GM18508 (cell line): ENCODE results near the gene TCF7L2.

Source experiments
- ATAC-seq: cut with Tn5 transposase; IDR thresholded peaks from one replicate; pipeline ENCODE4 v1.9.1; 2021; ENCODE audit warnings: moderate number of reproducible peaks; ENCODE audit not compliant: insufficient read depth, unreplicated experiment

Gene TCF7L2

GRCh38 chr10:113019692-113020474 lies 69.8 kb downstream of the TCF7L2 start:
- no peak for ATAC-seq

DNA sequence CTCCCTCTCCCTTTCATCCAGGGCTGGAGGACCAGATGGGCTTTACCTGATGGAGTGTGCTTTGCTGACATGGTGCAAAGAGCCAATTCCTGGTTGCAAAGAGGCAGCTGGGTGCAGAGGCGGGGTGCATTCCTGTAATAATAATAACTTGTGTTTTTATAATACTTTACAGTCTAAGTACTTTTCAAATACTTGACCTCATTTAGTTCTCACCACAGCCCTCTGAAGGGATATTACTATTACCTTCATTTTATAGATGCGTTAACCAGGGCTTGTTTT lies 70.4 kb downstream of the TCF7L2 start:
- no peak for ATAC-seq

DNA sequence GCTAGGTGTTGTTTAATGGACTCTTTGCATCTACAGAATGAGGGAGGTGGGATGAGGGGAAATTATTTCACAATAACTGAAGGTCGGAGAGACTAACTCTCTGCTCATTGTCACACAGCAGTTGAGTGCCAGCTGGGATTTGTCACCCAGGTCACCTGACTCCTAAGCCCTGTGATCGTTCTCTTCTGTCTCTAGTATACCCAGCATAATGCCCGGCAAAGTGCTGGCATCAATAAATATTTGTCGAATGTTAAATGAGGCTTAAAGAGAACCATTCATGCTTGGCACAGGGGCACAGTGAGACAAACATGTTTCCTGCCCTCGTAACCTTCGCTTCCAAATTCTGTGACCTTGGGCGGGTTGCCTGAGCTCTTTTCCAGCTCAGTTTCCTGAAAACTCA lies 70.8 kb downstream of the TCF7L2 start:
- no peak for ATAC-seq

- no peak for ATAC-seq
These were observed 71.4 kb downstream of the TCF7L2 start for GRCh38 chr10:113021268-113022040.

GRCh38 chr10:113022265-113022664 lies 72.2 kb downstream of the TCF7L2 start:
- no peak for ATAC-seq

DNA sequence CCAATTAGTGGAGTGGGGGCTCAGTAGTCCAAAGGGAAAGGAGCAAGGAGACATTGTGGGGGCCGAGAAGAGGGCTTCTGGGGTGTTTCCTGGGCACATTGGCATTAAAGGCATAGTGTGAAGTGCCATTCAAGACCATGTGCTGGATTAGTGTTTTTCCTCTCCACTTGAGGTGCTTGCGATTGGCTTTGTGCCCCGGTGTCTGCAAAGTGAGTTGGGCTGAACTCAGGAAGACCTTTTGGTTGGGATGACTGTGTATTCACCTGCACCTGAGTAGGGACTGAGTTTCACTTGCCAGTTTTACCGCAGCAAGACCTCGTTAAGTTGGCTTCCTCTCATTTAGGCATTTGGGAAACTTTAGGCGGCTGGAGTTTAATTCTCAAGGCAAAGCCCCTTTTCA lies 73.0 kb downstream of the TCF7L2 start:
- no peak for ATAC-seq

DNA sequence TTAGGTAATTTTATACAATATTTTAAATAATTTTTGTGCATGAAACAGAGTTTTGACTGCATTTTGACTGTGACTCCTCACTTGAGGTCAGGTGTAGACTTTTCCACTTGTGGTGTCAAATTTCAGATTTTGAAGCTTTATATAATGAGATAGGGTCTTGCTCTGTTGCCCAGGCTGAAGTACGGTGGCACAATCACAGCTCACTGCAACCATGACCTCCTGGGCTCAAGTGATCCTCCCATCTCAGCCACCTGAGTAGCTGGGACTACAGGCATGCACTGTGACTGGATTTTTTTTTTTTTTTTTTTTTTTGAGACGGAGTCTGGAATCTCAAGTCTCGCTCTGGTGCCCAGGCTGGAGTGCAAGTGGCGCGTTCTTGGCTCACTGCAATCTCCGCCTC lies 74.9 kb downstream of the TCF7L2 start:
- ATAC-seq = no peak

DNA sequence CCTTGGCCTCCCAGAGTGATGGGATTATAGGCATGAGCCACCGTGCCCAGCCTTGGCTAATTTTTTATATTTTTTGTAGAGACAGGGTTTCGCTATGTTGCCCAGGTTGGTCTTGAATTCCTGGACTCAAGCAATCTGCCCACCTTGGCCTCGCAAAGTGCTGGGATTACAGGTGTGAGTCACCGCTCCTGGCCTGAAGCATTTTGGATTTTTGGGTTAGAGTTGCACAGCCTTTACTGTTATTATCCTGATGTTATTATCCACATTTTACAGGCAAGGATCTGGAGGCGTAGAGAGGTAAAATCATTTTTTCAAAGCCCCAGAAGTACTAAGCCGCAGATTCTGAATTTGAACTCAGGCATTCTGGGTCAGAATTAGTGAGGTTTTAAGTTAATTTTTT lies 75.4 kb downstream of the TCF7L2 start:
- ATAC-seq = no peak

- ATAC-seq = no peak
These were observed 76.6 kb downstream of the TCF7L2 start for GRCh38 chr10:113026679-113027078.

- ATAC-seq = no peak
These were observed 77.2 kb downstream of the TCF7L2 start for GRCh38 chr10:113027230-113027573.

DNA sequence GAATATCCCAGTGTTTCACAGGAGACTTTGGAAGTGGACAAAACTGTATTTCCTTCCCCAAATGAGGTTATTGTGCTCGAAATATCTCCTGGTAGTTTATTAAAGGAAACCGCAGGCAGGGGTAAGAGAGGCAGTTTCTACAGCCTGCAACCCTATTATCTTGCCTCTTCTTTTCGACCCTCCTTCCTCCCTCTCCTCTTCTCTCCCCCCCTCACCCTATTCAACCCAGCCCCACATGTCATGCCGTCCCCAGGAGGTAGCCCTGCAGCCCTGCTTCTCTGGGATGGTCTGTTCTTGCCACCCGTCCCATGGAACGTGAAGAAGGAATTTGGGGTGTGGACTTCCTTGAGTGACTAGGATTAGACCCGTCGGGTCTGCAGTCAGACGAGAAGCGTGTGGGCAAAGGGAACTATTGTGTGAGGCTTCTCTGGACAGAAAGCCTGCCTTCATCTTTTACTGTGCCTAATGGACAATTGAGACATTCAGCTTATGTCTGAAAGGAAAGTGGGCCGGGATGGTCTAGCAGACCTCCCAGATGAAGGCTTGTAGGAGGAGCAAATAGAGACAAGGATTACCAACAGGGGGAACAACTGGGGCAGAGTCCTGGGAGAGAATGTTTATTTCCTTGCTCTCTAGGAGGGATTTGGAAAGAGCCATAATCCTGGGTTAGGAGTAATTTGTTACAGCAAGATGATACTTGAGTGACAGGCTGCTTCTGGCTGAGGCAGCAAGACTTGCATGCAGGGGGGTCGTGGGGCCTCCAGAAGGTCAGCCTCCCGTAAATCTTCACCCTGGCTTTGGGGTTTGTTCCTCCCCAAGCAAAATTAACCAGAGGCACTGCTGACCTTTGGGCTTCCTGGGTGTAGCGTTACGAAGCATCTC lies 77.8 kb downstream of the TCF7L2 start:
- no peak for ATAC-seq

DNA sequence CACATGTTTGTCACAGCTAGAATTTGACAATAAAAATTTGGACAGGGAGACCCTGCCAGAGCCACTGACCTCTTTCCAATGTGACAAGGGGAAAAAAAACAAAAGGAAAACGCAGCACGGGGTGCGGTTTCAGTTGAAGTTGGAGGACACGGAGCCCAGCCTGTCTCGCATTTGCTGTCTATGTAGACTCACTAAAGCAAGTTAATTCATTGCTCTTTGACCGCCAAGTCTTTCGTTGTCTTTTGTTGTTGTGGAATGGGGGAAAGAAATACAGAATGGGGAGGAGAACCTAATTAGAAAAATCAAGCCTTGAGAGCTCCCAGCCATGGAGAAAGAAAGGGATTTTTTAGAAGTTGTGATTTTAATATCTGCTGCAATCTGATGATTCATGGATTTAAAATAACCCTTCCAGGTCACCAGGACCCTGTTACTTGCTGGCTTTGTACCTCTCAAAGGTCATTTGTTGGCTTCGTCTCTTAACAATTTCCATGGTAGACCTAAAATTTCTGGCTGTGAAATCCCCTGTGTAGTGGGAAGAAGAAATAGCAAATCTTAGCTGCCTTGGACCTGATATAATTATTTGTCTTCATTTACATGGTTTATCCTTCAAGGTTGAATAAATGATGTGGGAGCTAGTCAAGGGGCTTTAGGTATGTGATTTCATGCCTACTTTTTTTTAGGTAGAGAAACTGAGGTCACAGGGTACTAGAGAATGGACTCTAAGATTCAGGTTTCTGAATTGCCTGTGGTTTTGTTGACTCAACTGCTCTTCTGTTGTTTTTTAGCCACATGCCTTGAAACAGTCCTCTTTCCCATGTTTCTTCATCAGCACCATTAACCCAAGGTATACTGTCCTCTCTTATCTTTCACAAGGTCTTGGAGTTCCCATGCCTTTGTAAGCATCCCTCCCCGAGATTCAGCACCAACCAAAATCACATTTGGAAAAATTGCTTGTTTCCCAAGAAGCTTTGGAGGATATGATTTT lies 78.7 kb downstream of the TCF7L2 start:
- ATAC-seq = no peak

GRCh38 chr10:113030453-113030852 lies 80.4 kb downstream of the TCF7L2 start:
- no peak for ATAC-seq

- no peak for ATAC-seq
These were observed 81.1 kb downstream of the TCF7L2 start for GRCh38 chr10:113031147-113031546.

DNA sequence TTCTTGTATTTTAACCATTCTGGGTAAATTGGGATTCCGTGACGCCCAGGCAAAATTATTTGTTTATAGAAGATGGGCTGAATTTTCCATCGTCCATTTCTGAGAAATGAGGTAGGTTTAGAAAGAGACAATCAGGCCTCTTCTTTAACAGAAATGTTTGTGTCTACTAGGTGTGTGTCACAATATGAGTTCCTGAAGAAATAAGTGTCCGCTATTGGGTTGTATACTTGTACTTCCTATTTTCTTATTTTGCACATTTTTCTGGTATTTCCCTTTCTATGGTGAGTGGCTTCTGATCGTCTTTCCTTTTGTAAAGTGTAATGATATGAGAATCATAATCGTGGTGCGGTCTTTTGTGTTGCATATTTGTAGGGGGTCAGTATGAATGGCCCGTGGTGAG lies 83.9 kb downstream of the TCF7L2 start:
- no peak for ATAC-seq

DNA sequence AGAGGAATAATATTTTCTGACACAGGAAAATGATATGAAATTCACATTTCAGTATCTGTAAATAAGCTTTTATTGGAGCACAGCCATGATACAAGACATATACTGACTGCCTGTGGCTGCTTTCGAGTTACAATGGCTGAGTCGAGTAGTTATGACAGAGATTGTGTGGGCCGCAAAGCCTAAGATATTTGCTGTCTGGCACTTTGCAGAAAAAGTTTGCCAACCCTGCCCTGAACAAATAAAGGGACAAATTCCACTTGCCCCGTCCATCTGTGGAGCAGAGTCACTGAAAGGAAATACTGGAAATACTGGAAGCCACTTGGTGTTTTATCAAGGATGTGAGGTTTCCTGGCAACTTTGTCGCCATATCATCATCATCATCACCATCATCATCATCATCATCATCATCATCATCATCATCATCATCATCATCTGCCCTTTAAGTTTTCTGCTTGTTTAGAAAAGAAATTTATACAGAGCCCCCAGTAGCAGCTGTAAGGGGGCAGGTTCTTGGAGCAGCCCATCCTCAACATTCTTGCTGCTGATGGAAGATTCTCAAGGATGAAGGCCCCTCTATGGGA lies 85.8 kb downstream of the TCF7L2 start:
- no peak for ATAC-seq

- no peak for ATAC-seq
These were observed 86.6 kb downstream of the TCF7L2 start for GRCh38 chr10:113036619-113037018.

- ATAC-seq = no peak
These were observed 87.2 kb downstream of the TCF7L2 start for GRCh38 chr10:113037218-113037617.

- ATAC-seq = no peak
These were observed 88.1 kb downstream of the TCF7L2 start for GRCh38 chr10:113038183-113038582.

GRCh38 chr10:113038985-113039384 lies 88.9 kb downstream of the TCF7L2 start:
- no peak for ATAC-seq
